ENCODE measurements around the gene C13orf46.

DNA sequence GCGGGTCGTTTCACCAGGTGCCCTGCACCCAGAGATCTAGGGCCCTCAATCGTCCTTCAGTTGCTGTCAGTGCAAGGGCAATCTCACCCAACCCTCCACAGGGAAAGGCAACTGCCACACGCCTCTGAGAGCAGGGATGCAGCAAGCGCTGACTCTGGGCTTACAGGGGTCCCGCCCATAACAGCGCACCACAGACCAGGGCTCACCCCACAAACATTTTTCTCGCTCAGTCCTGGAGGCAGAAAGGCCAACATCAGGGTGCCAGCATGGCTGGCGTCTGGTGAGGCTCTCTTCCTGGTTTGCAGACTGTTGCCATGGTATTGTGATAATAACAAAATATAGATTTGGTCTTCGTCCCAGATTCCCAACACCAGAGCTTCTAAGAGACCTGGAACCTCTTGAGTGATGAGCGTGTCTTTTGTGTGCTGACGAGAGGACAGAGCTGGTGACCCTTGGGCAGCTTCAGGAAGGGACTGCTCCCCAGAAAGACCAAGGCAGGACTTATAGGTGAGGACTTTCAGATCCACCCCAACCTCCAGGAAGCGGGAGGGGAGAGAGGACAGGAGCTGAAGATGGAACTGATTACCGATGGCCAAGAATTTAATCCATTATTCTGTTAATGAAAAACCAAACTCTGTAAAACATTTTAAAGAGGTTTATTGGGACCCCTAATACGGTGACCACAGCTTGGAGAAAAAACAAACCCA lies 51.3 kb downstream of the C13orf46 start:
- TF ChIP-seq, protein P1, sequence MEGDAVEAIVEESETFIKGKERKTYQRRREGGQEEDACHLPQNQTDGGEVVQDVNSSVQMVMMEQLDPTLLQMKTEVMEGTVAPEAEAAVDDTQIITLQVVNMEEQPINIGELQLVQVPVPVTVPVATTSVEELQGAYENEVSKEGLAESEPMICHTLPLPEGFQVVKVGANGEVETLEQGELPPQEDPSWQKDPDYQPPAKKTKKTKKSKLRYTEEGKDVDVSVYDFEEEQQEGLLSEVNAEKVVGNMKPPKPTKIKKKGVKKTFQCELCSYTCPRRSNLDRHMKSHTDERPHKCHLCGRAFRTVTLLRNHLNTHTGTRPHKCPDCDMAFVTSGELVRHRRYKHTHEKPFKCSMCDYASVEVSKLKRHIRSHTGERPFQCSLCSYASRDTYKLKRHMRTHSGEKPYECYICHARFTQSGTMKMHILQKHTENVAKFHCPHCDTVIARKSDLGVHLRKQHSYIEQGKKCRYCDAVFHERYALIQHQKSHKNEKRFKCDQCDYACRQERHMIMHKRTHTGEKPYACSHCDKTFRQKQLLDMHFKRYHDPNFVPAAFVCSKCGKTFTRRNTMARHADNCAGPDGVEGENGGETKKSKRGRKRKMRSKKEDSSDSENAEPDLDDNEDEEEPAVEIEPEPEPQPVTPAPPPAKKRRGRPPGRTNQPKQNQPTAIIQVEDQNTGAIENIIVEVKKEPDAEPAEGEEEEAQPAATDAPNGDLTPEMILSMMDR (conservative IDR thresholded peaks at IDR 0.05 in 1 of 2, IDR thresholded peaks at IDR 0.05 in 1 of 2; ENCODE audit: low read depth in 1 of 2, low read length in 2 of 2) = no peak
- TF ChIP-seq EZH2 (IDR thresholded peaks at IDR 0.05; ENCODE audit: low read length, missing control alignments) = no peak

Data from fibroblast of lung (primary cell).